ENCODE measurements around the gene JPH3. TPM values are rescaled to one million over a fixed set of nuclear protein-coding genes. Genes with fewer than 3 reads are reported as not detected.

Gene JPH3
- total RNA-seq, 2 donors from 2014 or later: 37.0 to 39.1 TPM

- Histone ChIP-seq H3K9me3 (ENCODE audit: control insufficient read depth, low read length) (no peaks in the 10 kb centered on the region), H3K27me3 (ENCODE audit: control insufficient read depth, insufficient read depth, low read length, poor library complexity, severe bottlenecking) (peaks cover 6% of the 10 kb centered on the region), H3K27ac (ENCODE audit: low read depth, low read length) (no peak overlapping the region), H3K4me1 (ENCODE audit: control insufficient read depth, insufficient read depth, low read length) (no peaks in the 10 kb centered on the region), H3K4me3 (ENCODE audit: low read length) (no peak overlapping the region), H3K9ac (ENCODE audit: extremely low read depth, low read length, poor library complexity, severe bottlenecking) (no peak overlapping the region), H3K36me3 (ENCODE audit: control insufficient read depth, insufficient read depth, low read length) (no peaks in the 10 kb centered on the region)
- peak; percentile 52 for DNase-seq
- H3K4me1 Mint-ChIP-seq: no peaks in the 10 kb centered on the region
- peaks cover 6% of the 10 kb centered on the region for H3K27me3 Mint-ChIP-seq (ENCODE audit: insufficient read depth)
- H3K4me3 Mint-ChIP-seq: no peak overlapping the region
- H3K27ac Mint-ChIP-seq: peak overlapping the region; percentile 22
- no peaks in the 10 kb centered on the region for H3K36me3 Mint-ChIP-seq (ENCODE audit: low read depth)
- 90 to 92% methylated on average over 22 of the region's 22 CpGs for WGBS, 2 experiments (ENCODE audit: insufficient coverage in 1 of 2, insufficient read length in 1 of 2)
- no peak for TF ChIP-seq CTCF (conservative IDR thresholded peaks at IDR 0.05)
- H3K9me3 Mint-ChIP-seq: no peaks in the 10 kb centered on the region
Measured at GRCh38 chr16:87586201-87586782, 16.0 kb upstream of the JPH3 start.

- Histone ChIP-seq H3K36me3 (ENCODE audit: control insufficient read depth, insufficient read depth, low read length) (no peaks in the 10 kb centered on the region), H3K4me3 (ENCODE audit: low read length) (no peak overlapping the region), H3K27me3 (ENCODE audit: control insufficient read depth, insufficient read depth, low read length, poor library complexity, severe bottlenecking) (peaks cover 6% of the 10 kb centered on the region), H3K9me3 (ENCODE audit: control insufficient read depth, low read length) (no peaks in the 10 kb centered on the region), H3K4me1 (ENCODE audit: control insufficient read depth, insufficient read depth, low read length) (no peaks in the 10 kb centered on the region), H3K27ac (ENCODE audit: low read depth, low read length) (no peak overlapping the region), H3K9ac (ENCODE audit: extremely low read depth, low read length, poor library complexity, severe bottlenecking) (no peak overlapping the region)
- H3K4me3 Mint-ChIP-seq: no peak overlapping the region
- no peak for TF ChIP-seq CTCF (conservative IDR thresholded peaks at IDR 0.05)
- no peak for DNase-seq
- peaks cover 6% of the 10 kb centered on the region for H3K27me3 Mint-ChIP-seq (ENCODE audit: insufficient read depth)
- WGBS, 2 experiments (ENCODE audit: insufficient coverage in 1 of 2, insufficient read length in 1 of 2): 92% methylated on average over 7 to 9 of the region's 9 CpGs
- no peaks in the 10 kb centered on the region for H3K36me3 Mint-ChIP-seq (ENCODE audit: low read depth)
- no peak overlapping the region for H3K27ac Mint-ChIP-seq
- no peaks in the 10 kb centered on the region for H3K4me1 Mint-ChIP-seq
- H3K9me3 Mint-ChIP-seq: no peaks in the 10 kb centered on the region
Measured at GRCh38 chr16:87587636-87588035, 14.7 kb upstream of the JPH3 start.

- no peak overlapping the region for H3K27ac Mint-ChIP-seq
- no peaks in the 10 kb centered on the region for H3K36me3 ChIP-seq (ENCODE audit: control insufficient read depth, insufficient read depth, low read length)
- 85 to 88% methylated on average over 15 to 21 of the region's 21 CpGs for WGBS, 2 experiments (ENCODE audit: insufficient coverage in 1 of 2, insufficient read length in 1 of 2)
- no peak overlapping the region for H3K9ac ChIP-seq (ENCODE audit: extremely low read depth, low read length, poor library complexity, severe bottlenecking)
- no peaks in the 10 kb centered on the region for H3K9me3 Mint-ChIP-seq
- H3K4me1 ChIP-seq (ENCODE audit: control insufficient read depth, insufficient read depth, low read length): no peaks in the 10 kb centered on the region
- peaks cover 6% of the 10 kb centered on the region for H3K27me3 ChIP-seq (ENCODE audit: control insufficient read depth, insufficient read depth, low read length, poor library complexity, severe bottlenecking)
- no peak for DNase-seq
- peaks cover 9% of the 10 kb centered on the region for H3K27me3 Mint-ChIP-seq (ENCODE audit: insufficient read depth)
- no peaks in the 10 kb centered on the region for H3K4me1 Mint-ChIP-seq
- no peak overlapping the region for H3K4me3 ChIP-seq (ENCODE audit: low read length)
- H3K4me3 Mint-ChIP-seq: no peak overlapping the region
- no peak overlapping the region for H3K27ac ChIP-seq (ENCODE audit: low read depth, low read length)
- H3K36me3 Mint-ChIP-seq (ENCODE audit: low read depth): no peaks in the 10 kb centered on the region
- no peak for TF ChIP-seq CTCF (conservative IDR thresholded peaks at IDR 0.05)
- no peaks in the 10 kb centered on the region for H3K9me3 ChIP-seq (ENCODE audit: control insufficient read depth, low read length)
Measured at GRCh38 chr16:87592018-87592712, 10.1 kb upstream of the JPH3 start.

Measured in endodermal cell (in vitro differentiated cells).